ENCODE data around the gene KLHDC1.
"Not testable (repeated sequence)": the region's sequence is repeated elsewhere in the genome, so short reads cannot be mapped to it uniquely, and the experiment has no call there.

Gene KLHDC1

DNA sequence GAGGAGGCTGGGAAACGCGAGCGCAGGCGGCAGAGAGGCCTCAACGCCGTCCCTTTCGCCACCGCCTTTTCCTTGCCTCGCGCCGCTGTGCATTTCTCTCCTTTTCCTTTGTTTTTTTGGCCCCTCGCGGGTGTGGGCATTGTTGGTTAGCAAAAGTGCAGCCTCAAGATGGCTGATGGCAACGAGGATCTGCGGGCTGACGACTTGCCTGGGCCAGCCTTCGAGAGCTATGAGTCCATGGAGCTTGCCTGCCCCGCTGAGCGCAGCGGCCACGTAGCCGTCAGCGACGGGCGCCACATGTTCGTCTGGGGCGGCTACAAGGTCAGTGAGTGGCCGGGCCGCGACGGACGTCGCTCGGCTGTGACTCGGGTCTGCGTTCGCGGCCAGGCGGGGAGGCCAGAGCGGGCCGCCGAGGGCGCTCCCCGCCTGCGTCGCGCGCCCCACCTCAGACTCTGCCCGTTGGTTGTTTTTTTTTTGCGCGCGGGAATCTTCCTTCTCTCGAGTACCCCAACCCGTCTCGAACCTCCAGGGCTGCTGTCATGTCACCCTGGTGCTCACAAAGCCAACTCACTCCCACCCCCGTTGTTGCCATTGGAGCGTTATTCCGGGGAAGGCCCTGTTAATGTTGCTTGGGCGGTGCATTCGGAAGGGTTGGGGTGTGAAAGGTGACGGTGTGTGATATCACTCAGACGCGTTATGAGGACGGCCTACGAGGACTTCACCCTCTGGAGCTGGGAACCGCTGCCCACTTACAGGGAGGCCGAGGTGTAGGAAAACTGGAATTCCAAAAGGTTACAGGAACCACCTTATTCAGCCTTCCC, 75.6 kb downstream of the KLHDC1 start:
- Histone ChIP-seq H3K9me3 (no peaks in the 10 kb centered on the region), H3K36me3 (no peaks in the 10 kb centered on the region), H3K4me1 (no peaks in the 10 kb centered on the region), H3K27me3 (no peaks in the 10 kb centered on the region), H3K4me3 (ENCODE audit: low read depth, low read length) (peak overlapping the region; percentile 94)
- DNase-seq: peak; percentile 40
- TF ChIP-seq, protein P1, sequence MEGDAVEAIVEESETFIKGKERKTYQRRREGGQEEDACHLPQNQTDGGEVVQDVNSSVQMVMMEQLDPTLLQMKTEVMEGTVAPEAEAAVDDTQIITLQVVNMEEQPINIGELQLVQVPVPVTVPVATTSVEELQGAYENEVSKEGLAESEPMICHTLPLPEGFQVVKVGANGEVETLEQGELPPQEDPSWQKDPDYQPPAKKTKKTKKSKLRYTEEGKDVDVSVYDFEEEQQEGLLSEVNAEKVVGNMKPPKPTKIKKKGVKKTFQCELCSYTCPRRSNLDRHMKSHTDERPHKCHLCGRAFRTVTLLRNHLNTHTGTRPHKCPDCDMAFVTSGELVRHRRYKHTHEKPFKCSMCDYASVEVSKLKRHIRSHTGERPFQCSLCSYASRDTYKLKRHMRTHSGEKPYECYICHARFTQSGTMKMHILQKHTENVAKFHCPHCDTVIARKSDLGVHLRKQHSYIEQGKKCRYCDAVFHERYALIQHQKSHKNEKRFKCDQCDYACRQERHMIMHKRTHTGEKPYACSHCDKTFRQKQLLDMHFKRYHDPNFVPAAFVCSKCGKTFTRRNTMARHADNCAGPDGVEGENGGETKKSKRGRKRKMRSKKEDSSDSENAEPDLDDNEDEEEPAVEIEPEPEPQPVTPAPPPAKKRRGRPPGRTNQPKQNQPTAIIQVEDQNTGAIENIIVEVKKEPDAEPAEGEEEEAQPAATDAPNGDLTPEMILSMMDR (IDR thresholded peaks at IDR 0.05; ENCODE audit: low read depth, low read length): no peak

DNA sequence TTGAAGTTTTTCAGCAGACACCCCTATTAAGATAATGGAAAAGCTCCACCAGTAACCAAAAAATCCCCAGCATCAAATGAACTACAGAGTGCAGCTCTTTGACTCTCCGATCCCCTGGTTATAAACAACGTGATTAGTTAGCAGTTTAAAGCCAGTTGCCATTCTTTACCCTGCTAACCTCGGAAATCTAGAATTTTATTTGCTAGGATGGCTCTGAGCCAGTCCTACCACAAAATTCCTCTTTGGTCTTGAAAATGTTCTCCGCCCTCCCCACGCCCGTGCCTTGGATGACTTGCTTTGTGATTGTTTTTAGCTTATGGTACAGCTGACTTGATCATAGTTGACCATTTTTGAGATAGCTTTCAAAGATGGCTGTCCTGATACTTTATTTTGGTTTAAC, 76.3 kb downstream of the KLHDC1 start:
- TF ChIP-seq, protein P1 (IDR thresholded peaks at IDR 0.05; ENCODE audit: low read depth, low read length): no peak
- H3K9me3 ChIP-seq: no peaks in the 10 kb centered on the region
- peak overlapping the region; percentile 94 for H3K4me3 ChIP-seq (ENCODE audit: low read depth, low read length)
- no peaks in the 10 kb centered on the region for H3K4me1 ChIP-seq
- H3K27me3 ChIP-seq: no peaks in the 10 kb centered on the region
- no peak for DNase-seq
- H3K36me3 ChIP-seq: no peaks in the 10 kb centered on the region

DNA sequence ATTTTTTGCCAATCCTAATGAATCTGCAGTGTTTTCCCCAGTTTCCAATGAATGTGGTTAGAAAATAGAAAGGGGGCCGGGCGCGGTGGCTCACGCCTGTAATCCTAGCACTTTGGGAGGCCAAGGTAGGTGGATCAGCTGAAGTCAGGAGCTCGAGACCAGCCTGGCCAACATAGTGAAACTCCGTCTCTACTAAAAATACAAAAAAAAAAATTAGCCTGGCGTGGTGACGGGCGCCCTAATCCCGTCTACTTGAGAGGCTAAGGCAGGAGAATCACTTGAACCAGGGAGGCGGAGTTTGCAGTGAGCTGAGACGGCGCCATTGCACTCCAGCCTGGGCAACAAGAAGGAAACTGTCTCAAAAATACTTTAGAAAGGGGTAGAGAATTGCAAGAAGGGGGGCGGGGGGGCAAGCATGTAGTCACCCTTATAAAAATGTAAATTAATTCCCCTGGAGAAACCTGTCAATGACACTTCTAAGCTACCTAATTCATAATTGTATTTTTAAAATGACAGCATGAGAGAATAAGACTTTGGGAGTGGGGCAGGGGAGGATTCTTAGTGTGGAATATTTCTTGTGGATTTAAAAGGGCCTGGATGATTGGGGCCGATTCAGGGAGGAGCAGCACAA, 76.8 kb downstream of the KLHDC1 start:
- no peaks in the 10 kb centered on the region for H3K4me1 ChIP-seq
- peaks cover 2% of the 10 kb centered on the region; the same call in 1 of the 2 replicates for H3K36me3 ChIP-seq
- peak overlapping the region; percentile 94 for H3K4me3 ChIP-seq (ENCODE audit: low read depth, low read length)
- DNase-seq: no peak
- no peaks in the 10 kb centered on the region for H3K27me3 ChIP-seq
- no peaks in the 10 kb centered on the region for H3K9me3 ChIP-seq
- TF ChIP-seq, protein P1 (IDR thresholded peaks at IDR 0.05; ENCODE audit: low read depth, low read length): no peak

DNA sequence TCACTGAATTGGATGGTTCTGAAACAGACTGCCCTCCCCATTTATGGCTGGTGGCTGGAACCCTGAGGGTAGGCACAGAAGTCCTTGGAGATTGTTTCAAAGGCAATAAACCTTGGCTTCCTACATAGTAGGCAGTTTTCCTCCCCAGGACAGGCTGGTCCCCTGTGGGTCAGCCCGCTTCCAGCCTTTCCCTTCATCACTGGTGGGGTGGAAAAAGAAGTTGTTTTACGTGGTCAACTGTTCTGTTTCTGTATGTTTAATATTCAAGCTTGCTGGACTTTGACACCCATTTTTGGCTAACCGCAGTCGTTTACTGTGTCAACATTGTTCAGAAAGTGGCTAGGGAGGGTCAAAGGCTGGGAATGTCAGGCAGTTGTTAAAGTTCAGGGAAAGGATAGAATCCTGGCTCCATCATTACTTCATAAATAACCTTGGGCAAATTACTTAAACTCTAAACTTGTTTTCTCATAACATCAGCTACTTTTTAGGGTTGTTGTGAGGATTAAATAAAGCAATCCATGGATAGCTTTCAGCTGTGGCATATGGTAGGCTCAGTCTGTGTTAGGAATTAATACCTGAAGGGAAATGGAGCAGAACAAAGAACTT, 77.4 kb downstream of the KLHDC1 start:
- H3K4me1 ChIP-seq: no peaks in the 10 kb centered on the region
- no peaks in the 10 kb centered on the region for H3K27me3 ChIP-seq
- peak overlapping the region; percentile 94; the same call in 1 of the 2 replicates for H3K4me3 ChIP-seq (ENCODE audit: low read depth, low read length)
- DNase-seq: no peak
- no peaks in the 10 kb centered on the region for H3K9me3 ChIP-seq
- peaks cover 6% of the 10 kb centered on the region for H3K36me3 ChIP-seq
- TF ChIP-seq, protein P1 (IDR thresholded peaks at IDR 0.05; ENCODE audit: low read depth, low read length): no peak

DNA sequence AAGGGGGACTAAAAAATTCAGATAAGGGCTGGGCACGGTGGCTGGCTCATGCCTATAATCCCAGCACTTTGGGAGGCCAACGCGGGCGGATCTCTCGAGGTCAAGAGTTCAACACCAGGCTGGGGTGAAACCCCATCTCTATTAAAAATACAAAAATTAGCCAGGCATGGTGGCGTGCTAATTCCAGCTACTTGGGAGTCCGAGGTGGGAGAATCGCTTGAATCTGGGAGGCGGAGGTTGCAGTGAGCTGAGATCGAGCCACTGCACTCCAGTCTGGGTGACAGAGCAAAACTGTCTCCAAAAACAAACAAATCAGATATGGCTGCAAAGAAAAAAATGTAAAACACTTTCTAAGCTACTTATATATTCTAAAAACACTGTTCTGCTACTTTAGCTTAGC, 78.8 kb downstream of the KLHDC1 start:
- H3K27me3 ChIP-seq; H3K4me3 ChIP-seq (ENCODE audit: low read depth, low read length); H3K4me1 ChIP-seq; DNase-seq; H3K9me3 ChIP-seq: not testable (repeated sequence)
- peaks cover 15% of the 10 kb centered on the region for H3K36me3 ChIP-seq

DNA sequence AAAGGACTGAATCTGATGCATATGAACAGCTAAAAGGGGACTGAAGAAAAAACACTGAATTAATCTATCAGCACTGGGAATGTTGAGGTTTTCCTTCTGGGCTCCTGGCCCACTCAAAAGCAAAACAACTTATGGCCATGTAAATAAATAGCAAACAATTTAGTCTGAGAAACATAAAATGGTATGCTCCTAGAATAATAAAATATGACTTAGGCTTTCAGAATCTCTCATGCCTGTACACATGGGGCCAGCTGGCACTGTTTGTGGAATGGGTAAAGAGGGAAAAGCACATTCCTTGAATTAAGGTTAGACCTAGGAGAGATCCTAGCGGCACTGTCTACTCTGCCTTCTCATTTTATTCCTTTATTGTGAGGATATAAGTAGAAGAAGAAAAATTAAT, 81.2 kb downstream of the KLHDC1 start:
- no peak for DNase-seq
- Histone ChIP-seq H3K36me3 (peaks cover 30% of the 10 kb centered on the region), H3K27me3 (no peaks in the 10 kb centered on the region), H3K4me1 (no peaks in the 10 kb centered on the region), H3K4me3 (ENCODE audit: low read depth, low read length) (no peak overlapping the region), H3K9me3 (no peaks in the 10 kb centered on the region)
- TF ChIP-seq, protein P1 (IDR thresholded peaks at IDR 0.05; ENCODE audit: low read depth, low read length): no peak
